GM18498 (cell line): ENCODE data around the gene TAS2R3.

Experiments used
- ATAC-seq: cut with Tn5 transposase; IDR thresholded peaks from one replicate; pipeline ENCODE4 v1.9.1; 2021; ENCODE audit warnings: mild to moderate bottlenecking, moderate library complexity; ENCODE audit not compliant: unreplicated experiment

TAS2R3 gene

GRCh38 chr7:141785706-141786552, 22.0 kb downstream of the TAS2R3 start:
- ATAC-seq: peak; percentile 71

GRCh38 chr7:141788296-141788695, 24.4 kb downstream of the TAS2R3 start:
- ATAC-seq: no peak

- ATAC-seq: no peak
Observed at GRCh38 chr7:141789917-141790316, 26.0 kb downstream of the TAS2R3 start, which contains the start of gene TAS2R5. Gene TAS2R5, plus strand, starts transcription at chr7:141790217. Its CDS starts 145 bp downstream, at chr7:141790362.

- no peak for ATAC-seq
Observed at GRCh38 chr7:141792526-141792925, 28.6 kb downstream of the TAS2R3 start.
